ENCODE measurements around the gene NBAS.

DNA sequence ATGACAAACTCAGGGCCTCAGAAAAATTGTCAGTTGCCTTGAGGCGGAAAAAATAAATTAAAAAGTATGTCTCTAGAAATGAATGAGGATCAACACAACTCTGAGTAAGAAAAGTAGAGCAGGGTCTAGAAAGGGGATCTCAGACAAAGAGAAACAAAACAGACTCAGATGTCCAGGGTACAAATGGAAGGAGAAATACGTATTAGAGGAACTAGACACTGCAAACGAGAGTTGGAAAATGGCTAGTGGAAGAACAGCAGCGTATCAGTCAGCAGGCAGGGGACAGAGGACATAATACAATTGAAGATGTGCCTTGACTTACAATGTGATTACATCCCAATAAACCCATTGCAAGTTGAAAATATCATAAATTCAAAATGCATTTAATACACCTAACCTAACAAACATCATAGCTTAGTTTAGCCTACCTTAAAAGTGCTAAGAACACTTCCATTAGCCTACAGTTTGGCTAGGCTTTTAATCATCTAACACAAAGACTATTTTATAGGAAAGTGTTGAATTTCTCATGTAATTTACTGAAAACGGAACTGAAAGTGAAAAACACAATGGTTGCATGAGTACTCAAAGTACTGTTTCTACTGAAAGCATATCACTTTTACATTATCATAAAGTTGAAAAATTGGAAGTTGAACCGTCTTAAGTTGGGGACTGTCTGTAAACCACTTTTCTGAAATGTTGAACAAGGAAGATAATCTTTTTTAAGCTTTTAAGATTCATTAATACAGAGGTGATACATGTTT, 182.8 kb downstream of the NBAS start:
- TF ChIP-seq GLI2 (tag by site-specific recombination; IDR thresholded peaks at IDR 0.05; ENCODE audit: borderline replicate concordance, low read depth) (no peak), ZNF501 (tag by site-specific recombination; IDR thresholded peaks at IDR 0.05) (no peak), ZNF175 (tag by site-specific recombination; IDR thresholded peaks at IDR 0.05) (no peak), ZBTB1 (tag by site-specific recombination; IDR thresholded peaks at IDR 0.05) (no peak), ZNF114 (tag by site-specific recombination; IDR thresholded peaks at IDR 0.05) (no peak), ZNF843 (tag by site-specific recombination; IDR thresholded peaks at IDR 0.05) (no peak)
- TF ChIP-seq, protein P1, sequence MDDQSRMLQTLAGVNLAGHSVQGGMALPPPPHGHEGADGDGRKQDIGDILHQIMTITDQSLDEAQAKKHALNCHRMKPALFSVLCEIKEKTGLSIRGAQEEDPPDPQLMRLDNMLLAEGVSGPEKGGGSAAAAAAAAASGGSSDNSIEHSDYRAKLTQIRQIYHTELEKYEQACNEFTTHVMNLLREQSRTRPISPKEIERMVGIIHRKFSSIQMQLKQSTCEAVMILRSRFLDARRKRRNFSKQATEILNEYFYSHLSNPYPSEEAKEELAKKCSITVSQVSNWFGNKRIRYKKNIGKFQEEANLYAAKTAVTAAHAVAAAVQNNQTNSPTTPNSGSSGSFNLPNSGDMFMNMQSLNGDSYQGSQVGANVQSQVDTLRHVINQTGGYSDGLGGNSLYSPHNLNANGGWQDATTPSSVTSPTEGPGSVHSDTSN (CRISPR knock-in tag; IDR thresholded peaks at IDR 0.05) = no peak
- TF ChIP-seq, protein P2, sequence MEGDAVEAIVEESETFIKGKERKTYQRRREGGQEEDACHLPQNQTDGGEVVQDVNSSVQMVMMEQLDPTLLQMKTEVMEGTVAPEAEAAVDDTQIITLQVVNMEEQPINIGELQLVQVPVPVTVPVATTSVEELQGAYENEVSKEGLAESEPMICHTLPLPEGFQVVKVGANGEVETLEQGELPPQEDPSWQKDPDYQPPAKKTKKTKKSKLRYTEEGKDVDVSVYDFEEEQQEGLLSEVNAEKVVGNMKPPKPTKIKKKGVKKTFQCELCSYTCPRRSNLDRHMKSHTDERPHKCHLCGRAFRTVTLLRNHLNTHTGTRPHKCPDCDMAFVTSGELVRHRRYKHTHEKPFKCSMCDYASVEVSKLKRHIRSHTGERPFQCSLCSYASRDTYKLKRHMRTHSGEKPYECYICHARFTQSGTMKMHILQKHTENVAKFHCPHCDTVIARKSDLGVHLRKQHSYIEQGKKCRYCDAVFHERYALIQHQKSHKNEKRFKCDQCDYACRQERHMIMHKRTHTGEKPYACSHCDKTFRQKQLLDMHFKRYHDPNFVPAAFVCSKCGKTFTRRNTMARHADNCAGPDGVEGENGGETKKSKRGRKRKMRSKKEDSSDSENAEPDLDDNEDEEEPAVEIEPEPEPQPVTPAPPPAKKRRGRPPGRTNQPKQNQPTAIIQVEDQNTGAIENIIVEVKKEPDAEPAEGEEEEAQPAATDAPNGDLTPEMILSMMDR (tag by site-specific recombination; IDR thresholded peaks at IDR 0.05) = no peak
